RPMI8226 (cell line): ENCODE results near the gene RUNX1.

Experiments used
- DNase-seq: peaks from one replicate; pipeline ENCODE4 v3.0.0-alpha.2; 2015

RUNX1 gene

DNA sequence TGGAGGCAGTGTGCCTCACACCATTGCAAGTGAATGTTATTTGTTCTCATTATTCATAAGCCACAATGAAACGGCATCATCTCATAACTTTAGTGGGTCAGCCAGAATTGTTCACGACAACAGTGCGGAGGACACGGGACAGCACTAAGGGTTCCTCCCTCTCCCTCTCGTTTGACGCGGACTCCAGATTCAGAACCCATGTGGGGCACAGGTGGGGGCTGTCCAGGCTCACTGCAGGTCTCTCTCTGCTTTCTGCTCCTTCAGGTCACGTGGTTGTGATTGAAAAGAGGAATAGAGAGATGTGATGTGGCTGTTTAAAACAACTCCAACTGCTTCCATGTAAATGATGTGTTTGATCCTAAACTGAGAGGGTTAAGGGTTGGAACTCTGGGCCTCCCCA, 13.5 kb downstream of the RUNX1 start:
- DNase-seq = no peak

GRCh38 chr21:35035116-35035515, 14.0 kb downstream of the RUNX1 start:
- no peak for DNase-seq

DNA sequence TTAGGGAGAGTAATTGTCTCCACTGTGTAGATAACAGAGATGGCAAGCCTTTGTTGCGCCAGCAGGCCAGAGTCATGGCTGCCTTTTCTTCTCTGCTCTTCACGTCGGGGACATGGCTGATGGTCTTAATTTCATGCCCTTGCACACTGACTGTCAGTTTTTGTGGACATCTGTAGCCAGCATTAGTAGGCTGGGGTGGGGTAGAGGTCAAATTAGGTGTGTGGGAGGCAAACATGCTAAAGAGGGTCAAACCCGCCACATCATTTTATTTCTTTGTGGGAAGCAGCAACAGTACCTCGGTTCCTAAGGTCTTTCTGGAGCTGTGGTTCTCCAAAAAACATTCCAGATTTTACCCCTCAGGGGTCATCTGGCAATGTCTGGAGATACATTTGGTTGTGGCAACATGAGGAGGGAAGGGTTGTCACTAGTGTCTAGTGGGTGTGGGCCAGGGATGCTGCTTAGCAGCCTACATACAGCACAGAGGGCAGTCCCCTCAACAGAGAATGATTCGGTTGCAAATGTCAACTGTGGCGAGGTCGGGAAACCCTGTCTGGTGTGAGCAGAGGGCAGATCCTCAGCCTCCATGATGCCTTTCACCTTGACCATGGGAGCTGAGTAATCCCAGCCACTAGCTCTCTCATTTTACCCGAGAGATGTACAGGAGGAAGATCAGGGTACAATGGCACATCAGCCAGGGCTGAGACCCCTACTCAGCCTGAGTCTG, 14.7 kb downstream of the RUNX1 start:
- DNase-seq = no peak

GRCh38 chr21:35032474-35033263, 16.4 kb downstream of the RUNX1 start:
- no peak for DNase-seq

GRCh38 chr21:35028451-35028978, 20.6 kb downstream of the RUNX1 start:
- DNase-seq = no peak

- peak; percentile 49 for DNase-seq
Observed at GRCh38 chr21:35027563-35028450, 21.3 kb downstream of the RUNX1 start.

GRCh38 chr21:35026617-35027562, 22.2 kb downstream of the RUNX1 start:
- peak; percentile 94 for DNase-seq

GRCh38 chr21:35026153-35026500, 23.0 kb downstream of the RUNX1 start:
- no peak for DNase-seq

GRCh38 chr21:35025206-35026152, 23.6 kb downstream of the RUNX1 start:
- no peak for DNase-seq

- no peak for DNase-seq
Observed at GRCh38 chr21:35024513-35024912, 24.6 kb downstream of the RUNX1 start.

- DNase-seq = no peak
Observed at GRCh38 chr21:35024071-35024420, 25.1 kb downstream of the RUNX1 start.

DNA sequence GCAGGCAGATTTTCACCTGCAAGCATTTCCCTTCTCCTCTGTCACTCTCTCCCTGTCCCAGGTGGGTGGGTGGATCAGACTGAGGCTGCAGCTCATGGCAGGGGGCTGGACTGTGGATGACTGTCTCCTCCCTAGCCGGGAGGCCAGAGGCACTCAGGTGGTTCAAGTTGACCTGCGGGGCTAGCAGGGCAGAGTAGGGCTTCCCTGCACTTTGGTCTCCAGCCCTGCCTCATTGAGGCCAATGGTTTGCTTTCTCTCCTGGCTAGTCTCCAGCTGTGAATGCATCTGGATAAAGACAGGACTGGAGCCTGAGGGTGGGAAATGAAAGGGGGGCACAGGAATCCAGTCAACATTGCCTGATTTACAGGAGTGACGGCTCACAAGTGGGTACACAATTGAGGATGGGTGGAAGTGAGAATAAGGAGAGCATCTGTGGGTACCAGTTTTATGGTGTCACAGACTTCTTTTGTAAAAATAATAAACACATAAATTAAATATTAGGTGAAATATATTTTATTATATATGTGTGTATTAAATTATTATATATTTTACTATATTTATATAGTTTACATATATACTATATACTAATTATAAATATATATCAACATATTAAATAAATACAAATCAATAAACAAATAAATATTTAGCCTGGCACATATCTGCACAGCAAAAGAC, 25.6 kb downstream of the RUNX1 start:
- no peak for DNase-seq

- no peak for DNase-seq
Observed at GRCh38 chr21:35021546-35021945, 27.6 kb downstream of the RUNX1 start.

GRCh38 chr21:35020902-35021301, 28.2 kb downstream of the RUNX1 start:
- DNase-seq = no peak

DNA sequence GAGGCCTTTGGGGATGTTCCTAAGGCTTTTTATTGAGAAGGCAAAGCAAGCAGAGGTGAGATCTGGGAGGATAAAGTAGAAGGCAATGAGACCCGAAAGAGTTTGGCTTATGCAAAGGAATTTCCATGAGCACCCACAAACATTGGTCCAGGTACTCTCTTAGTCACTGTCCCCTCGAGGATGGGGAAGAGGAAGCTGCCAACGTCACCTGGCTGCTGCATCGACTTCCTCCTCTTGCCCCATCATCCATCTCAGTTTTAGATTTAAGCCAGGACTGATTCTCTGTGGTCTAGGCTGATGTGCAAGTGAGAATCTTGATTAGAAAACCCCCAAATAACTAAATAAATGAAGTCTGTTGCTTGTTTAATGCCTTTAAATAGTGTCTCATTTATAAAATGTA, 28.7 kb downstream of the RUNX1 start:
- DNase-seq = no peak

DNA sequence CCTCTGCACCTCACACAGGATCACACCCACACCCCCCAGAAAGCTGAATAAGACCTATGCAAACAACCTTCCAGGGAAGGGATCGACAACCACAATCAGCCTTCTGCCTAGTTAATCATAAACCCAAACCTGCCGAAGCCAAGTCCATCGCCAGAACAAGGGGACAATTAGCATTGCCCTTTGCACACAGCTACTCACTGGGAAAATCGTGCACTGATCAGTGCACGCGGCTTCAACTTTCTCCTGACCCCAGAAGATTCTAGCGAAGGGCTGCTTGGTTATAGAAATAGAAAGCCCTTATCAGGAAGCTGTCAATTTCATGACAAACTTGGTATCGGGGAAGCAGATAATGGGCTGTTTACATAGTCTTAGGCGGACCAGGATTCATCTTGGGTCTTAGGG, 29.5 kb downstream of the RUNX1 start:
- DNase-seq = no peak

- DNase-seq = no peak
Observed at GRCh38 chr21:35017256-35017655, 31.8 kb downstream of the RUNX1 start.

DNA sequence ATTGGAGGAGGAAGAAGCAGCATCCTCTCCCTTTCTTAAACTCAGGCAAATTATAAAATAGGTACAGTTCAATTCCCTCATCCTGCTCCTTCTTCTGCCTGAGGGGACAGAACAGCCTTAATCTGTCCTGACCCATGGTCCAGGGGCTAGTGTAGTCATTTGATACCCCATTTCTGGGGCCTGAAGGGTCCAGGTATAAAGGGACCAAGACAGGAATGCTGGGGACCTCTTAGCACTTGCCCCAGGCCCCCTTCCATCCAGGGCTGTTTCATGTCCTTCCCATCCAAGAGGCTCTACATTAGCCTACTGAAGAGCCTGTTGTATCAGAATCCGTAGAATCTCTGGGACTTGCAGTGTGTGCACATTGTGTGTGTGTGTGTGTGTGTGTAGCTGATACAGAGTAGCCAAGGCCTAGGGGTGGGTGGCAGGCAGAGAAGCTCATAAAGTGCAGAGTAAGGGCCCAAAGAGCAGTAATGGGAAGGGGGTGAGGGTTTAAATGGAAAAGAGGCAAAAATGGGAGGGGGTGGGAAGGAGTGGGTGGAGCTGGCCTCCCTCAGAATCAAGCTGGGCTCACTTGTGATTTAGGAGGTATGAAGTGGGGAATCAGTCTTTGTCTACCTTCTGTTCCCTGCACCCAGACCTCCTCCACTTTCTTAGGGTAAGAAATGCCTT, 32.4 kb downstream of the RUNX1 start:
- DNase-seq = no peak

GRCh38 chr21:35016071-35016470, 33.0 kb downstream of the RUNX1 start:
- DNase-seq = no peak
